ENCODE results near the gene UGT1A3.

The UGT1A3 gene

GRCh38 chr2:233795735-233796171, 66.9 kb downstream of the UGT1A3 start:
- no peak for DNase-seq (ENCODE audit: low read depth, low spot score)

- DNase-seq (ENCODE audit: low read depth, low spot score), result no peak
Measured at GRCh38 chr2:233796254-233796653, 67.4 kb downstream of the UGT1A3 start.

GRCh38 chr2:233798335-233799086, 69.7 kb downstream of the UGT1A3 start:
- no peak for DNase-seq (ENCODE audit: low read depth, low spot score)

GRCh38 chr2:233799087-233799665, 70.3 kb downstream of the UGT1A3 start:
- no peak for DNase-seq (ENCODE audit: low read depth, low spot score)

DNA sequence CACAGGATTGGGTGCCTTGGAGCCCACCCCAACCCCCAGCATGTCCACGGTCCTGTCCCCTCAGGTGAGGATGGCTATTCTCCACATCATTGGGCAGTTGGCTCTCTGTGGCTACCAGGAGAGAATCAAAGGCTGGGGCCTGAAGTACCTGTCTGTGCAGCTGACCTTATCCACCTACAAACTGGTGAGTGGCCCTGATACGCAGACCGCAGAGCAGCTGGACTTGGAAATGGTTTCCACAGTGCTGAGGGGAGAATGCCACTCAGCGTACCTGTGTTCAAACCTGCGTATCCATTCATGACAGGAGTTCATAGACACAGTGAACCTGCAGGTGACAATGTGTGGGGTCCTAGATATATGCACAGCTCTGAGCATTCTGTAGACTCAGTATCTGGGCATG, 70.9 kb downstream of the UGT1A3 start:
- DNase-seq (ENCODE audit: low read depth, low spot score), result no peak

- no peak for DNase-seq (ENCODE audit: low read depth, low spot score)
Measured at GRCh38 chr2:233800208-233800607, 71.4 kb downstream of the UGT1A3 start.

DNA sequence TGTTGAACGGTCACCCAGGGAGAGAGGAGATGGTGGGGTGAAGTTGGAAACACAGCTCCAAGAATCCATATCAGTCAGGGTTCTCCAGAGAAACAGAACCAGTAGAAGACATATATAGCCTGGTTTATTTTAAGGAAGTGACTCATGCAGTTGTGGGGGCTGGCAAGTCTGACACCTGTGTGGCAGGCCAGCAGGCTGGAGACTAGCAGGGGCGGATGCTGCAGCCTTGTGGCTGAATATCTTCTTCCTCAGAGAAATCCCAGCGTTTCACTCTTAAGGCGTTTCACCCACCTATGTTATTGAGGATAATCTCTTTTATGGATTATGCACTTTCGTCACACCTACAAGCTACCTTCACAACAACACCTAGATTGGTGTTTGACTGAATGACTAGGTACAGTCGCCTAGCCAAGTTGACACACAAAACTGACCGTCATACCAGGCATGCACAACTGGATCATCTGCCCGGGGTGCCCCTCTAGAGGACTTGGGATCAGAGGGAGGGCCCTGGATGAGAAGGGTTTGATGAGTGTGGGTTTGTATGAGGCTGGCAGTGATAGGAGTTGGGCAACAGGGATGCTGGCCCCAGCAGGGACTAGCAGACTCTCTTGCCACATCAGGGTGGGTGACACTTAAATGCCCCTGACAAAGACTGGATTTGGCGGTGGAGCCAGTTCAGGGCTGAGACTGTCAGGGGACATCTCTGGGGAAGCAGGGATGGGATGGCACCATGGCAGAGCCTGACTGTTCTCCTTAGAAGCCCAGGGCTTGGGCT, 72.7 kb downstream of the UGT1A3 start:
- DNase-seq (ENCODE audit: low read depth, low spot score), result no peak

DNA sequence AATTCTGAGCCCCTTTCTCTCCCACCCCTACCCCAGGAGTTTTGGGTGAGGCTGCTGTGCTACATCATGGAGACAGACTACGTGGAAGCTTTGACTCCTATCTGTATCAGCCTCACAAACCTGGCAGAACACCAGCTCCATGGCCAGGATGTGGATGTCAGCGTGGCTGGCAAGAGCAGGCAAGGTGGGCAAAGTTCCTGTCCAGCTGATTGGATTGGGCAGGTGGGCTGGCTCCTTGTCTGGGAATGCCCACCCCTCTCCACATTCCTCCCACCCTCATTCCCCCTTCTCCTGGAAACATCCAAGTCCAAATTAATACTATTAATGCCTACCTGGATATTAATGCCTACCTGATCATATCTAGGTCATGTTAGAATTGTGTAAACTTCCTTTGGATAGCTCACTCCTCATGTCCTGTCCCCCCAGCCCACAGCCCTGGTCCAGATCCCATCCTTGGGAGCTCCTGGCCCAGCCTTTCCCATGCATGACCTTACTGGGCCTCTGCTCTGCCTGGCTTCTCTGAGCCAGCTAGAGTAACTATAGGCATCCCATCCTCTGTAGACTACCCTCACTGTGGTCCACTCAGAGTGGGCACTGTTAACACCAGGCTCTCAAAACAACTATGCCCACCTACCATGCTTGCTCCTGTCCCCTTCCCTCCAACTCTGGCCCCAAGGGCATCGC, 73.4 kb downstream of the UGT1A3 start:
- DNase-seq (ENCODE audit: low read depth, low spot score), result no peak

DNA sequence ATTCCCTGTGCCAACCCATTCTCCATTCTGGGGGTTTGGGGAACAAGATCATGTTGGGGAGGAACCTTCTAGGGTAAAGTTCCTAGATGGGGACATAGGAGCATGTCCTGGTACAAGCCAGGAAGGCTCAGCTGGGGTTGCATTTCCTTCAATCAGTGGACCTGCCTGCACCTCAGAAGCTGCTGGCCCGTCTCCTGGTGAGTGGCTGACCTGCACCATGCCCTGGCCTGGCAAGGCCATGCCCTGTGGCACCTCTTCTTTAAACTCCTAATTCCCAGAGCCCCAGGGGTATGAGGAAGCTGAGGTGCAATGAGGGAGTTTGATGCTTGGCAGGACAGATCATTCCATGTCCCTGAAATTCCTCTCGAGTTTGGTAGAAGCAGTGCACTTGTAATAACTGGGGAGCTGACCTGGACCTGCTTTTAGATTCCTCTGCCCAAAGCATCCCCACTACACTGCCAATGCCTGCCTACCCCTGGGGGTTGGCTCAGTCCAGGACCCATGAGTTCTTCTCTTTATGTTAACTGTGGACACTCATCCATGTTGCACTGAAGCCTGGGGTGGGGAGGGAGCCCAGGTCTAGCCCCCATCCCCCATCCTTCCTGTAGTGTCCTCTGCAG, 74.6 kb downstream of the UGT1A3 start:
- no peak for DNase-seq (ENCODE audit: low read depth, low spot score)

GRCh38 chr2:233803994-233804393, 75.2 kb downstream of the UGT1A3 start:
- no peak for DNase-seq (ENCODE audit: low read depth, low spot score)

GRCh38 chr2:233807215-233807865, 78.5 kb downstream of the UGT1A3 start:
- DNase-seq (ENCODE audit: low read depth, low spot score), result no peak

DNA sequence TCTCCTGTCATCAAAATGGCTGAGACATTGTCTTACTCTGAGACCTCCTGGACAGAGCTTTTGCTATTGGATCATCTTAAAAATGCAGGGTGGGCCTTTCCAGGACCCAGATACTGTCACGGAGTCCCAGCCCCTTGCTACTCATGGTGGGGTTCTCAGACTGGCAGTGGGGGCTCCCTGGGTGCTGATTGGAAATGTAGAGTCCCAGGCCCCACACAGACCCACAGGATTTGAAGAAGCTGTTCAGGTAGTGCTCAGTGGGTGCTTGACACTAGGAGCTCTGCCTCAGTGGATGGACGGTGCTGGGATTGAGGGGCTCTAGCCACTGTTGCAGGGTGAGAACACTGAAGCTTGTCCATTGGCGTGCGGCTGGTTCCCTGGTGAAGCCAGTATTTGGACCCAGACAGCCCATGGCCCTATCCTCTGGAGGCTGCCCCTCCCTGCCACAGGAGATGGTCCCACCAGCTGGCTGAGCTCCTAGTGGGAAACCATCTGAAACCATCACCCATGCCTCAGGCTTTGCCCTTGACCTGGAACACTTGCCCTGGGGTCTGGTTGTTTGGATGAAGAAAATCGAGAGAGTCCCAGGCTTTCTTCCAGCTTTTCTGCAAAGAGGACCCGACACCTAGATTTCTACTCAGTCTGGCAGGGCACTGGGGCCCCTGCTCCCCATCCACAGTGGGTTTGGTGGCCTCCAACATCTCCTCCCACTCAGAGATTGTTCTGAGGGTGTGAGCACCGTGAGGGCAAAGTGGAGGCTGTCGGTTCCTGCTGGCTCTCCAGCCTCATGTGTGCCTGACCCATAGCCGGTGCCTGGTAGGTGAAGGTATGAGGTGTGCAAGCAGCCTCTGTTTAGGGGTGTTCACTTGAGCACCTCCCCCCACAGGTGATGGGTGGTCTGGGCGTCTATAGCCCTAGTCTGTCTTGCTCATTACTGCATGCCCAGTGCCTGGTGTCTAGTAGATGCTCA, 79.4 kb downstream of the UGT1A3 start:
- no peak for DNase-seq (ENCODE audit: low read depth, low spot score)

DNA sequence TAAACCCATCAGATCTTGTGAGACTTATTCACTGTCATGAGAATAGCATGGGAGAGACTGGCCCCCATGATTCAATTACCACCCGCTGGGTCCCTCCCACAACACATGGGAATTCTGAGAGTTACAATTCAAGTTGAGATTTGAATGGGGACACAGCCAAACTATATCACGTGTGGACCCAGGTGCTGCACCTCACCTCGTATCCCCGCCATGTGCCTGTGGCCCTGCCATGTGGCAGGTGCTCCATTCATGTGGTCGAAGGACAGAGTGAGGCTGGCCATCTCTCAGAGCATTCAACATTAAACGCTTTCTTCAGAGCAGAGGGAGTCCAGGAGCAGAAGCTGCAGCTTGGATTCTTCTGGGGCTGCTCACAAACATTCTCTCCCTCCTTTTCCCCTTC, 81.5 kb downstream of the UGT1A3 start:
- no peak for DNase-seq (ENCODE audit: low read depth, low spot score)

DNA sequence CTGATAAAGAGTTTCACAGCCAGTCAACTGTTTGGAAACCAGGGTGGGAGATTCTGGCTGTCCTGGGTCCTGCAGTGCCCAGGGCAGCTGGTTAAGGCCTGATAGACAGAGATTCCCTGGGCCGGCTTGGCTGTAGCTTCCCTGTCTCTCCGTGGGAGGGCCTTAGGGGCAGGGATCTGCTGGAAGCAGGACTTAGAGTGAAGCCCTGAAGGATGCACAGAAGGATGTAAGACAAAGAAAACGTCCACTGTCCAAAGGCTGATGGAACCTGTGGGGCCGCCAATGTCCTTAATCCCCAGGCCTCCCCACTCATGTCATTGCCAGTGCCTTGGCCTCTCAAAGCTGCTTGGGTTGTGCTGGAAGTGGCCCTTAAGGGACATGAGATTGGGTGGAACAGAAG, 82.2 kb downstream of the UGT1A3 start:
- DNase-seq (ENCODE audit: low read depth, low spot score), result no peak

DNA sequence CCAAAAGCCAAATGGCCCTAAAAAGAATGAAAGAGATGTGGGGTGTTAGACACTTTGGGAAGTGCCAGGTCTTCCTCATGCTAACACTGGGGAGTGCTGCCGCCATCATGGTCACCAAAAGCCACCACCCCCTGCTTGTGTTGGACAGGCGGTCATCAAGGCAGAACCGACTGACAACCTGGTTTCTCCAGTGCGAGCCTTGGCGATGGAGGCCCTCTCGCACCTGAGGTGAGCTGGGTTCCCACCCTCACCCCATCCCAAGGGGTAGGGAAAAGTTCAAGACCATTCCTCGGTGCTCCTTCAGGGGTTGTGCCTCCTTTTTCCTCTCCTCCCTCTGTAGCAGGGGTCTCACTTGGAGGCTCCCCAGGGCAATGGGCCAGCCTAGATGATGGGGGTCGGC, 82.9 kb downstream of the UGT1A3 start:
- DNase-seq (ENCODE audit: low read depth, low spot score), result no peak

- no peak for DNase-seq (ENCODE audit: low read depth, low spot score)
Measured at GRCh38 chr2:233813236-233814055, 84.6 kb downstream of the UGT1A3 start.

GRCh38 chr2:233814056-233814835, 85.4 kb downstream of the UGT1A3 start:
- DNase-seq (ENCODE audit: low read depth, low spot score), result no peak

GRCh38 chr2:233815861-233816260, 87.0 kb downstream of the UGT1A3 start:
- no peak for DNase-seq (ENCODE audit: low read depth, low spot score)
